Anterior cingulate cortex (tissue), 58 donors: ENCODE data around the gene DCAF8.

Experiments
- DNase-seq, 58 donors: peaks; one replicate each; lab custom pipeline; 2025; lab: John Stamatoyannopoulos, UW

Gene DCAF8

DNA sequence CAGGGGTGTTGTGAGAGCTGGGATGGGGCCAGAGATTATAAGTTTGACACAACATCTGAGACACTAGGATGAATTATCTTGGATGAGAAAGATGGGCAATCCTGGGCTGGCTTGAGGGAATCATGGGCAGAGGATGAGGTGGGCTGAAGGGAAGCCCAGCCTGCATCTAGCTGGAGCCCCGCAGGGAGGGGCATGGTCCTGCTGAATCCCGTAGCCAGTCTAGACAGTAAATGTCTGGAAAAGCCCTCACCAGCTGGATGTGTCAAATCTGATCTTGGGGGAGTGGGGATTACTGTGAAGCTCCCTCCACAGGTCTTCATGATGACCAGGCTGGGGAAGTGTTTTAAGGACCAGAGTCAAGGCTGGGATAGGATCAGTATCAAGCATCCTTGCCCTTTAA lies 75.6 kb downstream of the DCAF8 start:
- no peak for DNase-seq

DNA sequence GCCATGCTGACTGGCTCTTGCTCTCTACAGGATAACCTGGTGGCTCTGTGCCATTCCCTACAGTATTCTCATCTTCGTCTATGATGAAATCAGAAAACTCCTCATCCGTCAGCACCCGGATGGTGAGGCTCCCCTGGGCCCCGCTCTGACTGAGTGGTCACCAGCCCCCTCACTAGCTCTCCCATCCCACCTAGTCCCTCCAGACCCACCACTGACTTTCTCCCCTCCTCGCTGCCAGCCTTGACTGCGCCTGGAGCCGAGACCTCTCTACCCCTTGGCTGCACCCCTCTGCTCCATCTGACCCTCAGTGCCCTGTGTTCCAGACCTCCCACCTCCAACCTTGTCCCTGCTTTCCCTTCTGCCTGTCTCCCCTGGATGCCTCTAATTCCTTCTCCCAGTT lies 76.1 kb downstream of the DCAF8 start:
- DNase-seq = no peak

DNA sequence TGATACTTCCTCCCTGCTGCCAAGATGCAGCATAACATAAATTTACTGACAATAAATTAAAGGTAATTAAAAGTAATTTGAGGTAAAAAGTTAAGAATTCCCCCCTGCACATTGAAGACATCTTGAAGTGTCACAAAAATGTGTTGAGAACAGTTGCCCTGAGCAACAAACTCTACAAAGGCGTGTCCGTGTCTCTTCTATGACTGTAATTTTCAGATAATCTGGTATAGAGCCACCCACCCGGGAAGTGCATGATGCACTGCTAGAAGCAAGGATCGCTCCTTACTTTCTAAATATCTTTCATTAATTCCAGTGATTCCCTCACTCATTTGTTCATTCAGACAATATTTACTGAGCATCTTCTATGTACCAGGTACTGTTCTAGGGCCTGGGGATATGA lies 83.0 kb downstream of the DCAF8 start:
- DNase-seq = no peak

DNA sequence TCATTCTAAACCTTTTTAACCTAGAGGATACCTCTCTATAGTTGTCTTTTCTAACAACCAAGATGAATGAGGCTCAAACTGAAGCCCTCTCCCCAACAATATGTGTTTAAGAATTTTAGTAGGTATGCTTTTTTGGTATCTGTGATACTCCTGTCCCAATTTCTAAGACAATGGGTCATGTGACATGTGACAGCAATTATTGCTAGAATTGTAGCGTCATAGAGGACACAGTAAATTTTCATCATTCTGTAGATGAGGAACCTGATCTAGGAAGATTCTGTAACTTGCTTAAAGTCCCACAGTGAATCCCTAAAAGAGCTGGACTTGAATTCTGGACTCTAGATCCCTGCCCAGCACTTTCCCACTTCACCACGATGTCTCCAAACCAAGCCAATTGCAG lies 83.6 kb downstream of the DCAF8 start:
- no peak for DNase-seq

DNA sequence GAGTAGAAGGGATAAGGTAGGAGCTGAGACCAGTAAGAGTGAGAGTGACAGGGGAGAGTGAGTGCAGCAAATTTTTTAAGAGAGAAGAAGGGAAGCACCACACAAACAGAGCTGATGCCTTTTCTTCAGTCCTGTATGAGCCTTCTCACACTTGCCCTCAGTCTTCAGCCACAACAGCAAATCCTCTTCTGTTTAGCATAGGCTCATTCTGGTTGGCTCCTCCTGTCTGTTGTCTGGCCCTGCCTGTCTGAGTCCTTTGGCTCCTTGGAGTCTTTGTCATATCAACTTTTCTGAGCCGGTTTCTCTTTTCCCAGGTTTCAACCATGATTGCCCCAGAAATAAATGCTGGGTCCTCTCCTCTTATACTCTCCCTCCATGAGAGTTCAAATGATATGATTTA lies 84.7 kb downstream of the DCAF8 start:
- no peak for DNase-seq

DNA sequence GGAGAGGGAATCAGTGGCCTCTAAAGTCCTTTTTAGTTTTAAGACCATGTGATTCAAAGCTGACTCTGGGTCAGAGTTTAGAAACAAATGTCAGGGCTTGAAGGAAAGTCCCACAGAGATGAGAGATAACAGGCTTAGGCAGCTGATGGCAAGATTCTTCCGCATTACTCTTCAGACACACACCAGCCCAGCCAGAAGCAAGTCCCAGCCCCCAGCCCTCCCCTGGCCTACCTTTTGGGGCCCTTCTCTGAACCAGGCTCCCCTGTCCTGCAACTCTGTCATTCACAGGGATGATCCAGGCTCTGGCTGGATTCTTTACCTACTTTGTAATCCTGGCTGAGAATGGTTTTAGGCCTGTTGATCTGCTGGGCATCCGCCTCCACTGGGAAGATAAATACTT lies 85.1 kb downstream of the DCAF8 start:
- DNase-seq = no peak

DNA sequence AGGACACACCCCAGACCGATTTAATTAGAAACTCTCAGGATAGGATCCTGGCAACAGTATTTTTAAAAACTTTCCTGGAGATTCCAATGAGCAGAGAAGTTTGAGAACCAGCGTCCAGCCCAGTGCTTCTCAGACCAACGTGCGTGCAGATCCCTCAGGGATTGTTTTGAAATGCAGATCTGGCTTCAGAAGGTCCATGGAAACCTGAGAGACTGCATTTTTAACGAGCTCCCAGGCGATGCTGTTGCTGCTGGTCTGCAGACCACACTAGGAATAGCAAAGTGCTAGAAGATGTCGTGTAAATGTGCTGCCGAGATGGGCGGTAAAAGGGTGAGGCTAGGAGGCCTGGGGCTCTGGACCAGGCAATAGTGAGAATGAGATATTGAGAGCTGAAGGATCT lies 90.4 kb downstream of the DCAF8 start:
- no peak for DNase-seq

DNA sequence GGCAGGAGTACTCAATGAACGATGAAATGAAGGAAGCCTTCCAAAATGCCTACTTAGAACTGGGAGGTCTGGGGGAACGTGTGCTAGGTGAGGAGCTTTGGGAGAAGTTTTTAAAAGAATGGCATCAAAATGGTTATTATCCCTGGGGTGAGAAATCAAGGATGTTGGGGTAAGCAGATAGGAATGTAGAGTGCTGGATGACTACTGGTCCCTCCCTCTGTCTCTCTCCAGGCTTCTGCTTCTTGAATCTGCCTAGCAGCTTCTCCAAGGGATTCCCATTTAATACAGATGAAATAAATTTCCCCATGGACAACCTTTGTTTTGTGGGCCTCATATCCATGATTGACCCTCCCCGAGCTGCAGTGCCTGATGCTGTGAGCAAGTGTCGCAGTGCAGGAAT lies 91.0 kb downstream of the DCAF8 start:
- no peak for DNase-seq

DNA sequence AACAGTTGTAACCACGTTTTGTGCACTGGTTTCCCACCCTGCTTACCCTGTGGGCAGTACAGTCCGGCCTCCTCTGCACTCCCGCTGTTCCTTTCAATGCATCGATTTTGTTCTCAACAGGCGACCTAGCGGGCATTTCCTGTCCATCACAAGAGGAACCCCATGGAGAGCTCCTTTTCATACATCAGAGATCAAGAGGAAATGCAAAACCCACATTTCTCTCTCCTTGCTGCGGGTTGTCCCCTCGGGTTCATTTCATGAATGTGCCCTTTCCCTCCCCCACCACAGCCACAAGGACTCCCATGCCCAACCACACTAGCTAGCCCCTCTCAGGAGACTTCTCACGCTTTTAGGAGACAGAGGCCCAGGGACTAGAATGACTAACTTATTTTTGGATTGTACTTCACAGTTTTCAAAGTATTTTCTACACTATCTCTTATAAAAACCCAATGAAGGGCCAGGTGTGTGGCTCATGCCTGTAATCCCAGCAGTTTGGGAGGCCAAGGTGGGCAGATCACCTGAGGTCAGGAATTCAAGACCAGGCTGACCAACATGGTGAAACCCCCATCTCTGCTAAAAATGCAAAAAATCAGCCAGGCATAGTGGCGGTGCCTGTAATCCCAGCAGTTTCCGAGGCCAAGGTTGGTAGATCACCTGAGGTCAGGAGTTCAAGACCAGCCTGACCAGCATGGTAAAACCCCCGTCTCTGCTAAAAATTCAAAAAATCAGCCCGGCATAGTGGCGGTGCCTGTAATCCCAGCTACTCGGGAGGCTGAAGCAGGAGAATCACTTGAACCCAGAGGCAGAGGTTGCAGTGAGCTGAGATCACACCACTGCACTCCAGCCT lies 92.6 kb downstream of the DCAF8 start:
- DNase-seq = no peak

DNA sequence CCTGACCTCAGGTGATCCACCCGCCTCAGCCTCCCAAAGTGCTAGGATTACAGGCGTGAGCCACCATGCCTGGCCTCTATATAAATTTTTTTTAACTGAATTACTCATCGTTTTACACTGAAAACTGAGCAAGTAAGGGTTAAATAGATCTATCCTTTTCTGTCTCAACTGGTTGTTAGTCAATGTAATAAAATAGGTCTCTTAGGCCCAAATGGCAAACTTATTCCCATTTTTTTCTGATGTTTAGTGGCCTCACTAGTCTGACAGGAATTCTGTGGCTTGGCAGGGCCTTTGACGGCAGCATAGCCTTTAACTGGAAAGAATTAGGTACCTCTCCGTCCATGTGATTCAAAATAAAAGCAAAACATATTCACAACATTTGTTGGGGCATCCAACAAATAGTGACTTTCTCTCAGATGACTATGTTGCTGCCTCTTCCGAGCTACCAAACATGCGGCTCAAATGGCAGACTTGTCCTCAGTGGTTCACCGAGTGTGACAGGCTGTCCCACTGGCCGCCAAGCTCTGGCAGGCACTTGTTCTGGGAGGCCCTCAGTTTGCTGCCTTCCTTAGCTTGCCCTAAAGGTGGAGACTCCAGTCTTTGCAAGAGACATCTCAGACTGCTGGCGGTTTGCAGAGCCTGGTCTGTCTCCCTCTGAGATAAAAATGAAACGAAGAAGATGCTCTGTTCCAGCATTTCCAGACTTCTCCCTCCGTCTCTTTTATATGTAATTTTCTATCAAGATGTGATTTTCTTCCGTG lies 93.6 kb downstream of the DCAF8 start:
- DNase-seq = peak in 3 of 58 donors; percentile 10 to 16 (median 10)

DNA sequence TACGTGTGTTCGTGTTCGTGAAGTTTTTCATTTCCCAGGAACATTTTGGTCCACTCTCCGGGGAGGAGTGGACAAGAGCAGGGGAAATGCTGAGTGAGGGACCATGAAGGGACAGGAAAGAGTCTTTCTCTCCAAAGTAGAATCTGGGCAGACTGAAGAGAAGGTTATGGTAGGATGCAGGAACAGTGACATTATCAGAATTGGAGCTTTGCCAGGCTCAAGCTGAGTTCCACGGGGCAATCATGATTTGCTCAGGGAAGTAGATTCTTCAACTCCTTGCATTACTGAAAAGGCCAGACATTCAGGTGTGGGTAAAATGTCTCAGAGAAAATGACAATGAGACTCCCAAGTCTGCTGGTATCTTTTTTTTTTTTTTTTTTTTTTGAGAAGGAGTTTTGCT lies 94.3 kb downstream of the DCAF8 start:
- DNase-seq = no peak

DNA sequence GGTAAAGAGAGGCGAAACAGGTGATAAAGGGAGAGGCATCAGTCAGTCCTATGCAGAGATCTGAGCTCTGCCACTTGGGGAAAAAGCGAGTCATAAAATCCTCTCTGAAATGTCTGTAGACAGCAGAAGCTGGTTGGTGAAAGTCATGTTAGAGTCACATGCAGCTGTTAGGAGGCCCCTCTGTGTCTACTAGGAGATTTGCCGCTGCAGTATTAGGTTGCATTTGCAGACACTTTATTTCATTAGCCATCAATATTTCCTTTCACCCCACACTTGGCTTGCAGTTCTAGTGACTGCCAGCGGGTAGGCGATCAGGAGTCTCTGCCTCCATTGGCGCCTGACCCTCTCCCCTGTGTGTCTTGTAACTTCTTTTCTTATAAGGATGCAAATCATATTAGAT lies 94.8 kb downstream of the DCAF8 start:
- DNase-seq = no peak

DNA sequence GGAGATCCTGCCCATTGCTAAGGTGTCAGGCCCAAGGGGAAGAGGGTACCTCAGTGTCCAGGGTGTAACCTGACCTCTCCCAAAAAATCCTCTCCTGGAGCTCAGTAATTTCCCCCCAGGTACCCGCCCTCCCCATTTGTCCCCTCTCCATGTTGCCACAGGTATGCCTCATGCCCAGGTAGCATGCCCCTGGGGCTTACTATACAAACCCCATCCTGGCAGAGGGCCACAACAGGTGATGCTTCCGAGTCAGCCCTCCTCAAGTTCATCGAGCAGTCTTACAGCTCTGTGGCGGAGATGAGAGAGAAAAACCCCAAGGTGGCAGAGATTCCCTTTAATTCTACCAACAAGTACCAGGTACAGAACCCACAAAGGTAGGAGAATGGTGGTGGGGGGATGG lies 95.3 kb downstream of the DCAF8 start:
- DNase-seq = no peak

DNA sequence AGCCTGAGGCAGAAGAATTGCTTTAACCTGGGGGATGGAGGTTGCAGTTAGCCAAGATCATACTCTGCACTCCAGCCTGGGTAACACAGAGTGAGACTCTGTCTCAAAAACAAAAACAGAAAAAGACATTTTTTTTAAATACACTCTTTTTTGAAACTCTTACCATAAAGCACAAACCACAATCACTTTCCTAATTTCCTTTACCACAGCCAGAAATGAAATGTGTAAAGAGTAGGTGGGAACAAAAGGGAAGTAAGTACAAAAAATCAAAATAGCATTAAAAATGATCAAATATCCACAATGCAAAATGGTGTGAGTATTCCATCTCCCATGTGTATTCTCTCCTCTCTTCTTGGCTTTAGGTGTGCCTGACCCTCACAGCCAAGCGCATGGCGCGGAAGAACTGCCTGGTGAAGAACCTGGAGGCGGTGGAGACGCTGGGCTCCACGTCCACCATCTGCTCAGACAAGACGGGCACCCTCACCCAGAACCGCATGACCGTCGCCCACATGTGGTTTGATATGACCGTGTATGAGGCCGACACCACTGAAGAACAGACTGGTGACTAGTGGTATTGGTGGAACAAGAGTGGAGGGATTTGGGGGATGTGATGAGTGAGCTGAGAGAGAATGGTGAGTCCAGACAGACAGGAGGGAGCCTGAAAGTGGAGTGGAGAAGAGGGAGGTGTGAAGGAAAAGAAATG lies 96.0 kb downstream of the DCAF8 start:
- peak in 13 of 58 donors; percentile 5 to 56 (median 26) for DNase-seq
